GM19351 (cell line): ENCODE measurements around the gene POU3F2.
A peak's percentile ranks its signal among the peaks of the same experiment; 100 is the strongest.

Experiments used
- ATAC-seq: cut with Tn5 transposase; IDR thresholded peaks from one replicate; pipeline ENCODE4 v1.9.1; 2021; ENCODE audit warnings: mild to moderate bottlenecking, moderate library complexity; ENCODE audit not compliant: unreplicated experiment

The POU3F2 gene

DNA sequence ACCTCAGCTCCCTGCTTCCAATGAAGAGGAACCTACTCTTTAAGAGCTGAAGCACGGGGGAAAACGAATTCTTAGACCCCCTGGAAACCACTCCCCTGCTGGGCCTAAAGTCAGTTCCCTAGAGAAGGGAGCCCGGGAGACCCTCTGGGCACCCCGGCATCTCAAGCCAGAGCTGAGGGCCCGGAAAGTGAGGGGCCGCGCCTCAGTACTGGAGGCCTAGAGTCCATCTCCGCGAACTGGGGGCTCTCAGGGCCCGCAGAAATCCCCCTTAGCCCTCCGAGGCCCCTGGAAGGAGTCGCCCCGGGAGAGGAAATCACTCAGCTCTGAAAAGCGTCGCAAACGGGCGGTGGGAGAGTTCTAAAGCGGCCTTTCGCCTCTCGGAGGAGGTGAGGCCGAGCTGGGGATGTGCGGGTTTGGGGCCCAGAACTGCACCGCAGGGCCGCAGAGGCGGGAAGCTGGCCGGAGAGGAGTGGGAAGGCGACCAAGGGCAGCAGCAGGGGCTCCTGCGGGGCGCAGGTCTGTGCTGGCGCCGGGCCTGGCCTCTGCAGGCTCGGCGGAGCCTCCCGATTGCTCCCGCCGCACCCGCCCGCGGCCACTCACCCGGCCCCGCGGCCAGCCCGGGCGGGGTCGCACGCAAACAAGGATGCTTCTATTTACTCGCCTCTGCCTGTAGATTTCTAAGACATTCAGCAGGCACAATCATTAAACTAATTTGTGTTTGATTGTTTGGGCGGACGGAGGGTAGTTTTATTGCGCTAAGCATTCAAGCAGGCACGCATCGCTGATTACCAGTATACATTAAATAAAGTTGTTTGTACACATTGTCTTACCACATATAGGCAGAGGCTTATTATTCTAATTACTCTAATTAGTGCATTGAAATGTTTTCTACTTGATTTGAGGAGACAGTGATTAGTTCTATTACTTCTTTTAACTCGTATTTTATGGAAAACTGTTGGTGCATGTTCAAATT lies 9.2 kb downstream of the POU3F2 start:
- ATAC-seq = no peak

DNA sequence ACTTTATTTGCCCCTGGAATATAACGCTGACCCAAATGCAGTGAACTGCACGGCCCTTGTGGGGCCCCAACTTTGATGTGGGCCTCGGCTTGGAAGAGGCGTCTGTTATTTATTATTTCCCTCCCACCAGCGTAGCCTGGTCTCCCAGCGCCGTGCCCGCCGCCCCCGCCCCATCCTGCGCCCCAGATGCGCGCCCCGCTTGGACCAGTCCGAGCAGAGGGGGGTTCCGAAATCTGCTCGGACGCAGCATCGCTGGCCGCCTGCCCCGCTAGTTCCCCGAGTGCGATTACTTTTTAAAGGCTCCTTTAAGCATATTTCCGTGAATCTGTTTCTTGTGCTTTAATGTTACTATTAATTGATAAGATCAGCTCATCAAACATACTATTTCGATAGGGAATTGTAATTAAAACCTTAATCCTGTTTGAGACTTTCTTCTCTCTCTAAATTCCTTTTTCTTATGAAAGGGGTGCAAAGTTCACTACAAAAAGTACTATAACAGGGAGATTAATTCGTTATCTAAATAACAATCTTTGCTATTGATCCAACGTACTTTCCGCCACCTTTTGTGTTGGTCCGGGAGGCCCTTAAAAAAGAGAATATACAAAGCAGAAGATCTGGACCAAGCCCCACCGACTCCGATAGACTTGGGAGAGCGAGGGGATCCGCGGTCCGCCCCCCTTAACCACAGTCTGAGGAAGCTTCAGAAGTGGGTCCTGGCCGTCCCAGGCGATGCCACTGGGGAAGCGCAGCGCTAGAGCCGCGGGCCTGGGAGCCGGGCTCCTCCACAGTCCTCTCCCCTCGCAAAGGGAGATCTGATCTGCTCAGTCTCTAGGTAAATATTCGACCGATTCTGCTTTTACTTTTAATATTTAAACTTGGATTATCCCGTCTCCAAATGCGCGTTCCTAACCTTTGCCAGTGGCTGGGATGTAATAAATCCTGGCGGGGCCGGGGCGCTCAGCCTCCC lies 10.2 kb downstream of the POU3F2 start:
- no peak for ATAC-seq

DNA sequence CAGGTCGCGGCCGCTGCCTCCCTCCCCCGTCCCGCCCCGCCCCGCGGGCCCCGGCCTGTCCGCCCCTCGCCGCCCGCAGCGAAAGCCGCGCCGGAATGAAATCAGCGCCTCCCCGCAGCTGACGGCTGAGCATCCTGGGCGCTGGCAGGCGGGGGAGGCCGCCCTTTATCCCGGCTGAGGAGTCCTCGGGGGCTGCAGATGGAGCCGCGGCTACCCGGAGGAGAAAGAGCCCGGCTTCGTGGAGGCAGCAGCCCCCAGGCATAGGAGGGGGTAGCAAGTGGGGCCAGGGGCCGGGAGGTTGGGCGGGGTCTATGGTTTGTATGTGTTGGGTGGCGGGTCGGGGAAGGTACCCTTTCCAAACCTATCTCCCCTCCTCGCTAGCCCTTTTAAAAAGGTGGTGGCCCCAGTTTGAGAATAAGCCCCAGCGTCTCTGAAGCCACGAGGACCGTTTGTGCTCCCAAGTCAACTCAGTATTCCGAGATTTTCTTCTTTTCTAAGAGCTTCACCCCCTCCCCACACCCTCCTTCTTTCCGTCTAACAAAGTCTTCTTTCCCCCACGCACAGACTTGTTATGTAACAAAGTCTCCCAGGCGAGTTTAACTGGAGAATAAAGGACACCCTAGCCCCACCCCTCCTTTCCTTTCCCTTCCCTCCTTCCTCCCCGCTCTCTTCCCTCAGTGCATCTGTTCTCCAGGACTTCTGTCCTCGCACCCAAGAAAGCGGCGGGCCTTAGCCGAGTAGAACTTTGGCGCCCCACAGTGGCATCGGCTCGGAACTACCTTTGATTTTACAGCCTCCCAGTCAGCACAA lies 11.0 kb downstream of the POU3F2 start:
- peak; percentile 59 for ATAC-seq

DNA sequence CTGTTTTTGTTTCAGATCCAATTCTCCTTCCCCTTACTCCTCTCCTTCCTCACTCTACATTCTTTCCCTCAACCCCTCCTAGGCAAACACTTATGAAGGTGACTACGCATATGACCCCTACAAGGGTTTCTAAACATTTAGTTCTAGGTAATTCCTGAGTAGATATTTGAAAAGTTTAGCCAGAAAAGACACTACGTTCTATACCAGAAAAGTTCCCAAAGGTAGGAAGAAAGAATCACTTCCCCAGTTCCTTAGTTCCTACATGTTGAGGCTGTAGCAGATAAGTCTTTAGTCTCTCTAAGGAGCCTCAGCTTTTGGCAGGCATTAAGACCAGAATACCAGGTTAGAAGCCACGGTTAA lies 11.6 kb downstream of the POU3F2 start:
- ATAC-seq = no peak

DNA sequence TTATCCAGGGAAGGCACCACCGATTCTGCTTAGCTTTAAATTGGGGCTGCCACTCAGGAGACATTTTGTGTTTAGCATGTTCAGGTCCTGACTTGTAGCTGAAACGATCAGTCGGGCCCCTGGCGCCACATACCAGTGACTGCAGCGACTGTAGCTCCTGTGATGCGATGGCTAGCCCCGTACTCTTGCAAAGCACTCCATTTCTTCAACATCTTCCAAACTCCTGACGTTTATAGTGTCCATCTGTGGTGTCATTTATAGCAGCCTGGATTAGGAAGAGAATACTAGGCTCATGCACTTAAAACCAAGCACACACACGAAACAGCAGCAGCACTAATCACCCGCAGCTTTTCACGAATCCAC lies 13.0 kb downstream of the POU3F2 start:
- ATAC-seq = no peak

DNA sequence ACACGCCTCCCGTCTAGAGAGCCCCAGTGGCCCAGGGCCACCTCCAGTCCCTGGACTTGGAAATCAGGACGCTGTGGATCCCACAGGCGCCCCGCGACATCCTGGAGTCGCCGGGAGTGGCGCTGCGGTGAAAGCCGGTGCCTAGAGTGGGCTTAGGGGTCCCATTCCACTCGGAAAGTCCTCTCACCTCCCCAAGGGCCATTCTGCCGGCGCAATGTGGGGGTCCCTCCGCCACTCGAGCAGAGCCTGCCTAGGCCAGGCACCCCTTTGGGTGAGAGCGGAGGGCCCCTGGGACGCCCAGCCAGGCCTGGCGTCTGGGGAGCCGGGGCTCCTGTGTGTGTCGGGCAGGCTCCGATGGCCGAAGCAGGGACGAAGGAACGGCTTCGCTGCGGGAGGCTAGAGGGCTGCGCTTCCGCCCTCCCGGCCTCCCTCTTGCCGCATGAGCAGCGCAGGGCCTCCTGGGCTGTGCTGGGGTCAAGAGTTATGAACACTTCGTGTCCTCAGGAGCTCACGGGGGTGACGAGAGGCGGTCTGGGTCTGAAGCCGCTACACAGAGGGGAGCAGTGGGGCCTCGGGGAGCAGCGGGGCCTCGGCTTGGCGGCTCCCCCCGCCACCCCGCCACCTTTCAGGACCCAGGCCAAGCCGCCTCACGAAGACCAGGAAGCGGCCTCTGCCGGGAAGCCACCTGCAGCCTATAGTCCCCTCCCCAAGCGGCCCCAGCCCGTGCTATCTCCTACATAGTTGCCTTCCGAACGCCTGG lies 13.6 kb downstream of the POU3F2 start:
- peak; percentile 53 for ATAC-seq

DNA sequence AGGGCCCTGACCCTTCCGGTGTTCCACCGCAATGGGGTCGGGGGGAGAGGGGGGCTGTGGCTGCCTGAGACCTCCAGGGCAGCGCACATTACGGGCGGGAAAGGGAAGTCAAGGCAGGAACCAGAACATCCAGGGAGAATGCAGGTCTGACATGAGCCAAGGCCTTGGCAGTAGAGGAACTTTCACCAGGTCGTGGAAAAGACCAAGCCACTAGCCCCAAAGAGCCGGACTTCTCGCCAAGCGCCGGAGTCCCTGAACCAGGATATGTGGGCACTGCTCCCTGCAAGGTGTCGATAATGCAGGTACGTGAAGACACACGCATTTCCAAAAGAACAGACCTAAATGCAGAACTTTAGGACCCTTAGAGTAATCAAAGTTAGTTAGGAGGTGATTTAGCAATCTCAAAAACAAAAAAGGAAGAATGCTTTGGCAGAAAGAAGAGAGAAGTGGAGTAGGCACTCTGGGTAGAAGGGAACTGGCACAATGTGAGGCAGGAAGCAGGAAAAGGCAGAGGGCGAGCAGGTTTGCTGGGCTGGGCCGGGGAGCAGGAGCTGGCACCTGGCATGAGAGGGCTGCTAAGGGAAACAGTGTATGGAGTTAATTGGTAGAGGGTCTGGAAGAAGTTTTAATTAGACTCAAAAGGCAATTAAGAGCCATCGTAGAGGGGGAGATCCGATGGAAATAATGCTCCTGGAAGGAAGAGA lies 14.3 kb downstream of the POU3F2 start:
- no peak for ATAC-seq

DNA sequence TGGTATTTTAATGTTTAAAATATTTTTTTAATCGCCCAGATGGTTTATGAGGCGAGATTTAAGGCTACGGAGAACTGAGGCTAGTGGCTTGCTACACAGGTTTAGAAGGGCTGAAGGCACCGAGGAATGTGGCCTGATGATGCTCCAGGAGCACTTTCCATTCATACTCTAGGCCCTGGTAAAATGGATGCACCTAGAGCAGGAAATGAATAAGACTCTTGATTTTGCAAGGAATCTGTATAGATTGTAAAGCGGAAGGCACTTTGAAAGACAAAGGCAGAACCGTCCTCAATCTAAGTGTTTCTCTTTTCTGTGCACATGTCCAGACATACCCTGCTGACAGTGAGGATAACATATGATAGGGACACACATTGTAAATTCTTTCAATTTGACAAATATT lies 30.1 kb downstream of the POU3F2 start:
- ATAC-seq = no peak

DNA sequence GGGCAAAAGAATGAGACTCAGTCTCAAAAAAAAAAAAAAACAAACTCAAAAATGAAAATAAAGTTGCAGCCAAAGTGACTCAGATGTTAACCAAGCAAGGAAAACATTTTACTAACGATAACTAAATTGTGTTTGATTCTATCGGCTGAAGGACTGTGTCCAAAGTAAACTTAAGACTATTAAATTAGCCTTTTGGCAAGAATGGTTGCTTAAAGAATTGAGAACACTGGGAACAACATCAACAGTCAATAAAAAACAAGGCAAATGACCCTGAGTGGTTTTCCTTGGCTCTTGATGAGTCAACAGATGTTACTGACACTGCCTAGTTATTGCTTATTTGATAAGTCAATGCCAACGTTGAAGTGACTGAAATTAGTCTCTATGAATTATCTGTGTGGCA lies 36.7 kb downstream of the POU3F2 start:
- no peak for ATAC-seq

DNA sequence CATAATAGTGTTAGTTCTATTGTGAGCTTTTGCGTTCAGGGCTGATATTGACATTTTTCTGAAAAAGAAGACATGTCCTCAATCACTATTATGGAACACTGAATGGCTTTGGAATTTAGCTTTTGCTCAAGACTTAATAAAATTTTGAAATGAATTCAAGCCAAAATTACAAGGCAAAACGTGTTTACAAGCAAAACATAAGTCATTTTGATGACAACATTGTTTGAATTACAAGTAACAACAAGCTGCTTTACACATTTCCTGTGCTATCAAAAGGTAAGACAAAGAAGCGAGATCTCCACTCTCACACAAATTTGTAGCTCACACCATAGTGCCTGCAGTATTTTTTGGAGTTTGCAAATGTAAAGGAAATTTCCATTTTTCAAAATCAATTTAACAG lies 37.4 kb downstream of the POU3F2 start:
- no peak for ATAC-seq

DNA sequence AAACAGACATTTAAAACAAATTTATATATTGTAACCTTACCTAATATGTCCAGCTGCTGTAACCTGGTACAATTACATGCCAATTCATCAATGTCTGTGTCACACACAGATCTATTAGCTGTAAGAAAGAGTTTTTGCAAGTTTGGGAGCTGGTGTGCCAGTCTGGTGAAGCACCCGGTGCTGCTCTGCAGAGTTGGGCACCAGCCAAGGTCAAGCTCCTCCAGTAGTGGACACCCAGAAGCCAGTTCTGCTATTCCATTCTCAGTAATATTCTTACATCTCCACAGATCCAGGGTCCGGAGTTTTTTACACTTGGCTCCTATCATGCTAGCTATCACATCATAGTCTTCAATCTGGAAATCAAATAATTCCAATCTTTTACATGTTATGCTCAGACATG lies 41.0 kb downstream of the POU3F2 start:
- ATAC-seq = no peak

DNA sequence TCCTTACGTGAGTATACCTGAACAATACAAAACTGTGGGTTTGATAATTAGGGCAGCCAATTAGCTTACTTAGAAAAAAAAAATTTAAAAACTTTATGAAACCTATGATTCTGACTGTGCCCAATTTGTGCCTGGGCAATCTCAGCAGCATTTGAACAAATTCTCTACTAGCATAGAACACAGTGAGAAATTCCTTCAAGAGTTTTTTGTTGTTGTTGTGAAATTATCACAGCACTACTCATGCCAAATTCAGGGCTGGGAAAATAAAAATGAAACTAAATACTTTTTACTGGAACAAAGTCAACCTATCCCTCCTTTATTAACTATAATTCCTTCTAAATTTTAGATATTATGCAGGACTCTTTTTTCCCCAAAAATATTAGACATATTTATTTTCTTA lies 42.9 kb downstream of the POU3F2 start:
- no peak for ATAC-seq

DNA sequence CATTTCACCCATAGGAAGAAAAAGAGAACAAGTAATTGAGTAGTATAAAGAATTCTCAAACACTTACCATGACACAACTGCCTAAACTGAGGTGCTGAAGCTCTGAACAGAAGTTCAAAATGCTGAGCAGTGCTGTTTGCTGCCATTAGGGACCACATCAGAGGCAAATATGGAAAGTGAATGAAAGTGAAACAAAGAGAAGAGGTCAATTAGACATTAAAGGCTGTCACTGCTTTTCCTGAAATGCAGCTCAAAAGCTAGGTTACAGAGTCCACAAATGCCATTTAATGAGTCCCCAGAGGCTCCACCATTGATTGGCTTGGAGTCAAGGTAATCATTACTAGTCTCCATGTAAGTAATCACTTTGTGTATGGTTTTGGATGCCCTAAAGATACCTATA lies 46.1 kb downstream of the POU3F2 start:
- peak; percentile 90 for ATAC-seq

DNA sequence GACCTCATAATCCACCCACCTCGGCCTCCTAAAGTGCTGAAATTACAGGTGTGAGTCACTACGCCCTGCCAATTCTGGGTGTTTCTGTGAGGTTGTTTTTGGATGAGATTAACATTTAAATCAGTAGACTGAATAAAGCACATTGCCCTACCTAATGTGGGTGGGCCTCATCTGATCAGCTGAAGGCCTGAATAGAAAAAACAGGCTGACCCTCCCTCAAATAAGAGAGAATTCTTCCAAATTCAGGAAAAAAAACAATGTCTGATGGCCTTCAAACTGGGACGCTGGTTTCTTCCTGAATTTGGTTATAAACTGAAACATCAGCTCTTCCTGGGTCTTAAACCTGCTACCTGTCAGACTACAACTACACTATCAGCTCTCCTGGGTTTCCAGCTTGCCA lies 51.0 kb downstream of the POU3F2 start:
- no peak for ATAC-seq

DNA sequence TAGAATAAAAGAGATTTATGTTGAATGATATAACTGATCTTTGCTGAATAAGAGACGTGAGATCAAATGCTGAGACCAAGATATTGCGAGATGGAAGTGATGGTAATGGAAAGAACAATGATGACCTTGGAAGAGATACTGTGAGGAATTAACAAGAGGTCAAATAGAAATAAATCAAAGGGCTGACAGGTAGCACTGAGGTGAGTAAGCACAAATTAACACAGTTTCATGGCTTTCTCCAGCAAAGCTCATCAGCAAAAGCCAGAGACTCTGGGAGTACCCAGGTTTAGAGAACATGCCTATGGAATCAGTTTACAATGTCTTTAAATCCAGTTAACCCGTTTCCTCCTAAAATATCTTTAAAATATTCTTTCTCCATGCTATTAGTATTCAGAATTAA lies 53.3 kb downstream of the POU3F2 start:
- ATAC-seq = no peak
